GM12878 (cell line): ENCODE results near the gene ZNF608. TPM values are rescaled to one million over a fixed set of nuclear protein-coding genes. Genes with fewer than 3 reads are reported as not detected.
A peak's percentile ranks its signal among the peaks of the same experiment; 100 is the strongest.

Source experiments
- ATAC-seq: fragments of 200-7000 bp; cut with Tn5 transposase; 3 replicates; pipeline ENCODE4 v1.9.1; 2020; ENCODE audit warnings: mild to moderate bottlenecking, moderate library complexity
- BruUV-seq: library from RNA; stranded (reverse); fragments of 400-500 nt; replicated peaks from 2 replicates; lab custom pipeline; 2021; lab: Mats Ljungman, UMichigan
- CTCF ChIA-PET: fragments of 300-600 bp; sonication (Branson Sonifier 250); formaldehyde crosslinking; extraction: SDS; loops from one replicate; lab custom pipeline; 2021; ENCODE audit warnings: inconsistent platforms; lab: Yijun Ruan, JAX
- POLR2A ChIA-PET: fragments of 350-600 bp; formaldehyde crosslinking; extraction: SDS; loops from one replicate; lab custom pipeline; 2021; ENCODE audit warnings: inconsistent platforms; lab: Charles Lee
- RAD21 ChIA-PET: fragments of 300-600 bp; sonication (Branson Sonifier 250); formaldehyde crosslinking; loops from one replicate; lab custom pipeline; 2023; ENCODE audit warnings: antibody characterized with exemption; ENCODE audit not compliant: unreplicated experiment; lab: Charles Lee
- SMC1A ChIA-PET: fragments of 300-600 bp; sonication (Branson Sonifier 250); formaldehyde crosslinking; loops from one replicate; lab custom pipeline; 2023; ENCODE audit not compliant: unreplicated experiment, uncharacterized antibody; lab: Charles Lee
- DNase-seq: peaks from one replicate; pipeline ENCODE4 v3.0.0-alpha.2; 2011; ENCODE audit warnings: low read depth, low spot score
- FAIRE-seq: peaks from 3 replicates; lab custom pipeline; 2011; peaks lifted over from hg19 to GRCh38; lab: Jason Lieb, UNC
- H2AFZ ChIP-seq: 2 replicates; pipeline ENCODE4 v1.6.0; 2011; ENCODE audit warnings: low read depth, low read length, control low read depth; ENCODE audit not compliant: control insufficient read depth
- H3K27ac ChIP-seq: 2 replicates; pipeline ENCODE4 v1.5.1; 2011; ENCODE audit warnings: control low read depth; ENCODE audit not compliant: control insufficient read depth, insufficient read depth
- H3K27me3 ChIP-seq, 2 experiments: replicated peaks in 1 of 2; 2 replicates each; pipeline versions ENCODE4 v1.6.0 to v1.6.1; 2011; ENCODE audit warnings: low read length in 1 of 2; ENCODE audit not compliant: control insufficient read depth in 2 of 2, insufficient read depth in 2 of 2
- H3K36me3 ChIP-seq, 2 experiments: 2 replicates each; pipeline ENCODE4 v1.5.1; 2011; ENCODE audit warnings: low read length in 1 of 2; ENCODE audit not compliant: control insufficient read depth in 2 of 2, insufficient read depth in 2 of 2
- H3K4me1 ChIP-seq: 2 replicates; pipeline ENCODE4 v1.6.1; 2011; ENCODE audit warnings: mild to moderate bottlenecking, low read length, moderate library complexity, mixed read lengths; ENCODE audit not compliant: control insufficient read depth, insufficient read depth
- H3K4me2 ChIP-seq: 2 replicates; pipeline ENCODE4 v1.6.0; 2011; ENCODE audit warnings: control low read depth; ENCODE audit not compliant: control insufficient read depth, insufficient read depth
- H3K4me3 ChIP-seq: fragments of 200-600 bp; sonication (generic); 2 replicates; pipeline ENCODE4 v1.5.1; 2016
- H3K79me2 ChIP-seq: 2 replicates; pipeline ENCODE4 v1.6.0; 2011; ENCODE audit warnings: low read length; ENCODE audit not compliant: control insufficient read depth, insufficient read depth
- H3K9ac ChIP-seq: 2 replicates; pipeline ENCODE4 v1.8.0; 2011; ENCODE audit warnings: low read length, control low read depth, mixed read lengths; ENCODE audit not compliant: control insufficient read depth, insufficient read depth
- H3K9me3 ChIP-seq: replicated peaks from 3 replicates; pipeline ENCODE4 v1.5.1; 2011; ENCODE audit warnings: mild to moderate bottlenecking, low read length; ENCODE audit not compliant: control insufficient read depth, insufficient read depth
- H4K20me1 ChIP-seq: 2 replicates; pipeline ENCODE4 v1.6.0; 2011; ENCODE audit not compliant: control insufficient read depth, insufficient read depth
- BACH1 ChIP-seq: fragments of 450-650 bp; IDR thresholded peaks from 2 replicates; pipeline ENCODE4 v1.6.1; 2017; ENCODE audit warnings: mild to moderate bottlenecking, borderline replicate concordance
- CBX5 ChIP-seq: sonication (generic); IDR thresholded peaks from 2 replicates; pipeline ENCODE4 v1.6.1; 2016; ENCODE audit warnings: low read depth, moderate library complexity, mild to moderate bottlenecking, inconsistent platforms
- CHD2 ChIP-seq: IDR thresholded peaks from 2 replicates; pipeline ENCODE4 v1.6.1; 2011; ENCODE audit warnings: low read depth, low read length, improper control_type of control experiment, borderline replicate concordance
- FOS ChIP-seq: IDR thresholded peaks from 3 replicates; pipeline ENCODE4 v1.6.1; 2011; ENCODE audit warnings: borderline replicate concordance; ENCODE audit not compliant: insufficient read length; ENCODE audit errors: extremely low read depth
- NRF1 ChIP-seq: conservative IDR thresholded peaks from 2 replicates; pipeline ENCODE4 v1.6.1; 2011; ENCODE audit warnings: mild to moderate bottlenecking, low read depth, low read length, improper control_type of control experiment
- SKIL ChIP-seq: fragments of 450-650 bp; IDR thresholded peaks from 2 replicates; pipeline ENCODE4 v1.6.1; 2017; ENCODE audit warnings: mild to moderate bottlenecking, low read depth, inconsistent platforms; ENCODE audit not compliant: poor library complexity, severe bottlenecking
- SP1 ChIP-seq: IDR thresholded peaks from one replicate; pipeline ENCODE4 v1.6.1; 2011; ENCODE audit warnings: low read depth, low read length
- WGBS: methylation state at CpG from one replicate; pipeline ENCODE4 v1.1.6; 2016; ENCODE audit warnings: low lambda C conversion rate; ENCODE audit not compliant: insufficient replicate concordance, insufficient coverage; ENCODE audit errors: missing lambda C conversion rate; 5-methylcytosine and 5-hydroxymethylcytosine counted together
- in situ Hi-C: fragments of 300-500 bp; cut with MboI; formaldehyde crosslinking; loops from 9 replicates; pipeline ENCODE4 v1.14.3; 2018; ENCODE audit warnings: mixed read lengths
- intact Hi-C: fragments of 100-400 bp; cut with micrococcal nuclease; formaldehyde crosslinking; loops from one replicate; pipeline ENCODE4 v1.14.2; 2022; ENCODE audit not compliant: unreplicated experiment
- polyA plus RNA-seq, 11 experiments: library from polyadenylated mRNA; depleted of rRNA in 4 of 11; unstranded in 6 of 11; stranded (reverse) in 5 of 11; fragments of >200 nt; fragmentation: Nextera tagmentation in 4 of 11; fragmentation: Illumina TruSeq in 1 of 11; extraction: Ambion mirVana in 4 of 11; extraction: Trizol in 1 of 11; gene quantifications; 1 replicate in 1 of 11; 2 replicates in 10 of 11; pipeline versions ENCODE4 v1.2.1 to v1.2.3, GENCODE V29; 2011 to 2016; ENCODE audit warnings: inconsistent platforms in 2 of 11, missing spikeins in 2 of 11, low read depth in 1 of 11
- total RNA-seq, 4 experiments: library from RNA; depleted of rRNA in 3 of 4; stranded (reverse); fragments of >200 nt in 3 of 4; fragmentation: Illumina TruSeq in 1 of 4; extraction: Trizol in 1 of 4; gene quantifications; 2 replicates each; pipeline versions ENCODE4 v1.2.1 to v1.2.3, GENCODE V29; 2013 to 2021

Gene ZNF608
- total and polyA plus RNA-seq, 10 of the 15 experiments (the other 5 are each of a cell fraction or from before 2014, with no cell fraction given) = 0.19 to 6.7 (median 0.64) TPM

- no peak overlapping the region for H3K4me3 ChIP-seq
- DNase-seq (no peak), FAIRE-seq (no peak), ATAC-seq (no peak; the same call in 2 of the 3 replicates)
- H4K20me1 ChIP-seq = no peaks in the 10 kb centered on the region
- no peaks in the 10 kb centered on the region for H3K36me3 ChIP-seq
- no peaks in the 10 kb centered on the region; the same call in 2 of the 3 replicates for H3K9me3 ChIP-seq
- CTCF ChIA-PET = interaction anchor here (1.4 to 1.5 kb wide), 2 partner anchors 18 to 76 kb away, joined by 6 read pairs; no protein-coding TSS in a partner anchor
- POLR2A ChIA-PET = interaction anchor here (1.0 kb wide), 2 partner anchors 9 to 22 kb away, joined by 3 to 4 read pairs; no protein-coding TSS in a partner anchor
- intact Hi-C loops = loop anchor here (2.0 to 5.0 kb wide), 3 partner anchors 17 to 273 kb away; no protein-coding TSS in a partner anchor
- H3K27me3 ChIP-seq = no peaks in the 10 kb centered on the region
- no peak overlapping the region for H2AFZ ChIP-seq
- SMC1A ChIA-PET = interaction anchor here (1.5 to 2.4 kb wide), 9 partner anchors 12 to 281 kb away, joined by 3 to 12 read pairs (median 6); no protein-coding TSS in a partner anchor
- H3K27ac ChIP-seq = peak overlapping the region; percentile 73; the same call in 1 of the 2 replicates
- in situ Hi-C loops = no loop called here
- WGBS = 57% methylated on average over 4 of the region's 4 CpGs
- peaks cover 19% of the 10 kb centered on the region for H3K4me1 ChIP-seq
- no TSS peak for BruUV-seq
- TF ChIP-seq CBX5 (no peak), SP1 (no peak), FOS (no peak), BACH1 (no peak), NRF1 (no peak), SKIL (no peak), CHD2 (no peak)
- no peak overlapping the region; the same call in 1 of the 2 replicates for H3K9ac ChIP-seq
- RAD21 ChIA-PET = interaction anchor here (1.1 to 2.7 kb wide), 7 partner anchors 11 to 684 kb away, joined by 3 to 22 read pairs (median 3); partner anchors contain the start of gene ZNF608
- 0 out of 2 replicates have a peak overlapping the region, but pooled peaks have one; percentile 14 for H3K4me2 ChIP-seq
- H3K79me2 ChIP-seq = peaks cover 62% of the 10 kb centered on the region
Measured at GRCh38 chr5:124725622-124726258, 20.7 kb downstream of the ZNF608 start.
